Activated CD8-positive, alpha-beta memory T cell treated with anti-CD3 and anti-CD28 coated beads, Interleukin-2, amount 50 U/mL, for 48 hours (primary cell): ENCODE results near the gene ITIH5.

Source experiments
- DNase-seq: peaks from one replicate; pipeline ENCODE4 v3.0.0-alpha.2; 2020

Gene ITIH5

GRCh38 chr10:7545261-7545660 is 121.5 kb downstream of the ITIH5 start:
- DNase-seq, result no peak

- no peak for DNase-seq
Observed at GRCh38 chr10:7544203-7544602, 122.6 kb downstream of the ITIH5 start.

- DNase-seq, result no peak
Observed at GRCh38 chr10:7542189-7542914, 124.4 kb downstream of the ITIH5 start.

GRCh38 chr10:7541137-7542087 is 125.4 kb downstream of the ITIH5 start:
- DNase-seq, result no peak

- no peak for DNase-seq
Observed at GRCh38 chr10:7538970-7539654, 127.7 kb downstream of the ITIH5 start.

GRCh38 chr10:7537126-7537525 is 129.6 kb downstream of the ITIH5 start:
- no peak for DNase-seq

GRCh38 chr10:7534480-7534852 is 132.3 kb downstream of the ITIH5 start:
- DNase-seq, result no peak

- no peak for DNase-seq
Observed at GRCh38 chr10:7533657-7534479, 132.9 kb downstream of the ITIH5 start.

GRCh38 chr10:7532723-7533498 is 133.9 kb downstream of the ITIH5 start:
- no peak for DNase-seq

GRCh38 chr10:7529638-7530037 is 137.1 kb downstream of the ITIH5 start:
- DNase-seq, result no peak

- no peak for DNase-seq
Observed at GRCh38 chr10:7527468-7527867, 139.3 kb downstream of the ITIH5 start.

- DNase-seq, result no peak
Observed at GRCh38 chr10:7526017-7526400, 140.8 kb downstream of the ITIH5 start.

- DNase-seq, result no peak
Observed at GRCh38 chr10:7525314-7526016, 141.3 kb downstream of the ITIH5 start.

- DNase-seq, result no peak
Observed at GRCh38 chr10:7523656-7524055, 143.1 kb downstream of the ITIH5 start.

GRCh38 chr10:7520507-7521485 is 146.0 kb downstream of the ITIH5 start:
- no peak for DNase-seq

GRCh38 chr10:7519351-7519750 is 147.4 kb downstream of the ITIH5 start:
- no peak for DNase-seq

- no peak for DNase-seq
Observed at GRCh38 chr10:7518693-7519092, 148.1 kb downstream of the ITIH5 start.

- no peak for DNase-seq
Observed at GRCh38 chr10:7515439-7515838, 151.3 kb downstream of the ITIH5 start.

- DNase-seq, result no peak
Observed at GRCh38 chr10:7513936-7514335, 152.8 kb downstream of the ITIH5 start.

- no peak for DNase-seq
Observed at GRCh38 chr10:7513455-7513854, 153.3 kb downstream of the ITIH5 start.
